GM23338 (cell line): ENCODE data around the gene PAK1IP1. TPM values are rescaled to one million over a fixed set of nuclear protein-coding genes. Genes with fewer than 3 reads are reported as not detected.

Source experiments
- ATAC-seq: fragments of 200-7000 bp; cut with Tn5 transposase; 3 replicates; pipeline ENCODE4 v1.9.1; 2020
- DNase-seq: peaks from one replicate; pipeline ENCODE4 v3.0.0-alpha.2; 2015; ENCODE audit warnings: low spot score
- H2AFZ ChIP-seq: fragments of 200-600 bp; sonication (generic); 2 replicates; pipeline ENCODE4 v1.8.0; 2016; ENCODE audit warnings: antibody characterized with exemption, mild to moderate bottlenecking, moderate library complexity
- H3F3A ChIP-seq: fragments of 200-600 bp; sonication (generic); replicated peaks from 2 replicates; pipeline ENCODE4 v1.8.0; 2017; ENCODE audit warnings: antibody characterized with exemption, mixed run types, low read depth
- H3K27ac ChIP-seq: fragments of 200-600 bp; sonication (generic); 2 replicates; pipeline ENCODE4 v1.6.1; 2016; ENCODE audit warnings: low read depth
- H3K27me3 ChIP-seq: fragments of 200-600 bp; sonication (generic); 2 replicates; pipeline ENCODE4 v1.8.0; 2016; ENCODE audit warnings: mild to moderate bottlenecking, mixed run types, moderate library complexity; ENCODE audit not compliant: insufficient read depth
- H3K36me3 ChIP-seq: fragments of 200-600 bp; sonication (generic); 2 replicates; pipeline ENCODE4 v1.8.0; 2016; ENCODE audit warnings: mild to moderate bottlenecking; ENCODE audit not compliant: insufficient read depth
- H3K4me1 ChIP-seq: fragments of 200-600 bp; sonication (generic); 2 replicates; pipeline ENCODE4 v1.8.0; 2016; ENCODE audit warnings: mild to moderate bottlenecking, moderate library complexity; ENCODE audit not compliant: insufficient read depth
- H3K4me2 ChIP-seq: fragments of 200-600 bp; sonication (generic); 2 replicates; pipeline ENCODE4 v1.7.1; 2017; ENCODE audit warnings: mixed run types
- H3K4me3 ChIP-seq: fragments of 200-600 bp; sonication (generic); 2 replicates; pipeline ENCODE4 v1.6.1; 2016; ENCODE audit warnings: mixed run types
- H3K79me2 ChIP-seq: fragments of 200-600 bp; sonication (generic); replicated peaks from 2 replicates; pipeline ENCODE4 v1.8.0; 2017; ENCODE audit warnings: mild to moderate bottlenecking; ENCODE audit not compliant: insufficient read depth
- H3K9me2 ChIP-seq: fragments of 200-600 bp; sonication (generic); 2 replicates; pipeline ENCODE4 v1.8.0; 2017; ENCODE audit not compliant: insufficient read depth
- H4K20me1 ChIP-seq: fragments of 200-600 bp; sonication (generic); replicated peaks from 2 replicates; pipeline ENCODE4 v1.8.0; 2017; ENCODE audit warnings: mild to moderate bottlenecking; ENCODE audit not compliant: insufficient read depth
- H3K27ac Mint-ChIP-seq: 2 replicates; pipeline ENCODE4 v1.8.0; 2020; ENCODE audit warnings: inconsistent platforms, mild to moderate bottlenecking, moderate library complexity, mixed read lengths
- H3K27me3 Mint-ChIP-seq: 3 replicates; pipeline ENCODE4 v1.8.0; 2022; ENCODE audit warnings: low read depth, mild to moderate bottlenecking, moderate library complexity, mixed read lengths, inconsistent platforms; ENCODE audit not compliant: insufficient read depth, poor library complexity
- H3K36me3 Mint-ChIP-seq: 3 replicates; pipeline ENCODE4 v1.8.0; 2021; ENCODE audit warnings: low read depth, mild to moderate bottlenecking, inconsistent platforms, moderate library complexity, mixed read lengths
- H3K4me1 Mint-ChIP-seq: 3 replicates; pipeline ENCODE4 v1.8.0; 2020; ENCODE audit warnings: mild to moderate bottlenecking, inconsistent platforms, mixed read lengths
- H3K4me3 Mint-ChIP-seq: 3 replicates; pipeline ENCODE4 v1.8.0; 2021; ENCODE audit warnings: moderate library complexity, mild to moderate bottlenecking, inconsistent platforms, mixed read lengths
- H3K9me3 Mint-ChIP-seq: 3 replicates; pipeline ENCODE4 v1.8.0; 2020; ENCODE audit warnings: moderate library complexity, mild to moderate bottlenecking, inconsistent platforms, mixed read lengths
- CREB1 ChIP-seq: fragments of 250-450 bp; sonication (Bioruptor Pico); IDR thresholded peaks from 2 replicates; pipeline ENCODE4 v1.5.0; 2020; ENCODE audit warnings: low read depth, mild to moderate bottlenecking, moderate library complexity
- CTCF ChIP-seq, 2 experiments: fragments of 200-600 bp in 1 of 2; sonication (generic) in 1 of 2; conservative IDR thresholded peaks; 2 replicates each; pipeline versions ENCODE4 v1.5.1 to v1.6.1; 2016 to 2017; ENCODE audit warnings: antibody characterized with exemption in 2 of 2, low read depth in 2 of 2, mild to moderate bottlenecking in 2 of 2, moderate library complexity in 1 of 2
- ETS1 ChIP-seq: IDR thresholded peaks from 2 replicates; pipeline ENCODE4 v1.6.1; 2016; ENCODE audit warnings: antibody characterized with exemption
- EZH2 ChIP-seq: fragments of 200-600 bp; sonication (generic); IDR thresholded peaks from one replicate; pipeline ENCODE4 v1.8.0; 2017; ENCODE audit warnings: antibody characterized with exemption, mild to moderate bottlenecking, low read depth; ENCODE audit not compliant: unreplicated experiment
- JUNB ChIP-seq: IDR thresholded peaks from one replicate; pipeline ENCODE4 v1.6.1; 2016; ENCODE audit warnings: antibody characterized with exemption; ENCODE audit not compliant: unreplicated experiment
- NANOG ChIP-seq: IDR thresholded peaks from 2 replicates; pipeline ENCODE4 v1.6.1; 2016; ENCODE audit warnings: antibody characterized with exemption, borderline replicate concordance
- POLR2AphosphoS5 ChIP-seq: IDR thresholded peaks from 2 replicates; pipeline ENCODE4 v1.6.1; 2016; ENCODE audit warnings: antibody characterized with exemption, low read depth
- REST ChIP-seq: IDR thresholded peaks from one replicate; pipeline ENCODE4 v1.6.1; 2018; ENCODE audit warnings: antibody characterized with exemption; ENCODE audit not compliant: unreplicated experiment
- STAT1 ChIP-seq: IDR thresholded peaks from one replicate; pipeline ENCODE4 v1.6.1; 2016; ENCODE audit warnings: antibody characterized with exemption; ENCODE audit not compliant: unreplicated experiment
- ZNF114 ChIP-seq: fragments of 250-450 bp; sonication (Bioruptor Pico); IDR thresholded peaks from 2 replicates; pipeline ENCODE4 v1.5.0; 2020; ENCODE audit warnings: mild to moderate bottlenecking, moderate library complexity
- ZNF331 ChIP-seq: fragments of 250-450 bp; sonication (Bioruptor Pico); IDR thresholded peaks from 2 replicates; pipeline ENCODE4 v1.5.0; 2020; ENCODE audit warnings: low read depth, mild to moderate bottlenecking, moderate library complexity
- ZNF462 ChIP-seq: fragments of 250-450 bp; sonication (Bioruptor Pico); IDR thresholded peaks from 2 replicates; pipeline ENCODE4 v1.5.0; 2020; ENCODE audit warnings: mild to moderate bottlenecking, moderate library complexity
- polyA plus RNA-seq: library from polyadenylated mRNA; unstranded; fragments of >200 nt; fragmentation: Nextera tagmentation; extraction: Ambion mirVana; gene quantifications from 2 replicates; pipeline ENCODE4 v1.2.1, GENCODE V29; 2016
- total RNA-seq: library from RNA; depleted of rRNA; stranded (reverse); fragments of >200 nt; shearing (Covaris generic); gene quantifications from 2 replicates; pipeline ENCODE4 v1.2.3, GENCODE V29; 2014

The PAK1IP1 gene
- total and polyA plus RNA-seq, 2 experiments from 2014 or later, result 45.5 to 93.2 TPM

GRCh38 chr6:10745116-10745515 lies 50.3 kb downstream of the PAK1IP1 start (continued):
- TF ChIP-seq CREB1, result no peak
- no peak for TF ChIP-seq POLR2AphosphoS5
- TF ChIP-seq EZH2, result no peak
- TF ChIP-seq JUNB, result no peak
- no peak for TF ChIP-seq CTCF (conservative IDR thresholded peaks at IDR 0.05; ENCODE audit: low read depth in 2 of 2)
- no peak for TF ChIP-seq ETS1
- no peak for TF ChIP-seq ZNF331

GRCh38 chr6:10746915-10747250 lies 52.1 kb downstream of the PAK1IP1 start:
- Histone ChIP-seq H3K4me2 (peak overlapping the region; percentile 81), H3K27ac (peak overlapping the region; percentile 56; the same call in 1 of the 2 replicates), H2AFZ (peak overlapping the region; percentile 95), H3K4me3 (peak overlapping the region; percentile 100), H3K27me3 (no peaks in the 10 kb centered on the region), H4K20me1 (peaks cover 8% of the 10 kb centered on the region; the same call in 1 of the 2 replicates), H3K79me2 (peaks cover 43% of the 10 kb centered on the region), H3K9me2 (no peaks in the 10 kb centered on the region), H3F3A (peaks cover 14% of the 10 kb centered on the region), H3K36me3 (peaks cover 10% of the 10 kb centered on the region; the same call in 1 of the 2 replicates), H3K4me1 (peaks cover 38% of the 10 kb centered on the region)
- Mint-ChIP-seq H3K4me1 (peaks cover 32% of the 10 kb centered on the region), H3K4me3 (peak overlapping the region; percentile 96), H3K27ac (peak overlapping the region; percentile 72), H3K9me3 (no peaks in the 10 kb centered on the region), H3K36me3 (peaks cover 27% of the 10 kb centered on the region), H3K27me3 (peaks cover 5% of the 10 kb centered on the region)
- ATAC-seq (no peak), DNase-seq (no peak)
- no peak for TF ChIP-seq ZNF462
- TF ChIP-seq REST, result no peak
- TF ChIP-seq ZNF331, result no peak
- TF ChIP-seq EZH2, result no peak
- TF ChIP-seq STAT1, result no peak
- no peak for TF ChIP-seq POLR2AphosphoS5
- TF ChIP-seq ZNF114 (CRISPR knock-in tag), result no peak
- TF ChIP-seq ETS1, result no peak
- TF ChIP-seq NANOG, result no peak
